Inferior parietal cortex (tissue), 1 donor: ENCODE results near the gene PCP2.
"Not testable (repeated sequence)": the region's sequence is repeated elsewhere in the genome, so short reads cannot be mapped to it uniquely, and the experiment has no call there.

ENCODE experiments used
- DNase-seq: peaks from one replicate; pipeline ENCODE4 v3.0.0-alpha.2; 2016; ENCODE audit errors: extremely low spot score

PCP2 gene

GRCh38 chr19:7661744-7662538 lies 28.4 kb upstream of the PCP2 start:
- no peak for DNase-seq

DNA sequence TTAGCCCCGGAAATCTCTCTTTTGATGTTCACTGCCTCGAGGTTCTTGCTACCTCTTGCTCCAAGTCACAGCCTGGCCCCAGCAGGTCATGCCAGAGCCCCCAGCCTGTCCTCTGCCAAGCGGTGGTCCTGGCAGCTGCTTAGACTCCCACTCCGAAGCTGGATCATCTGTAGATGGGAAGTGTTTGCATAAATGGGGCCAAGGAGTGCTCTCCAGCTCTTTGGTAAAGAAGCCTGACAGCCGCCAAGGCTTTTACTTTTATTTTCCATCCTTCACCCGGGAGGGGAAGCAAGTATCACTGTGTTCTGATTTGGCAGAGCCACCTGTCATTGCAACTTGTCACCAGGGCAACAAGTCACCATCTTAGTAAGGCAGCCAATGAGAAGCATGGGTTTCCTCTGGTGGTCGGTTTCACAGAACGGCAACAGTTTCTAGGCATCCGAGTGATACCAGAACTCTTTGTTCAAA lies 24.7 kb upstream of the PCP2 start:
- peak; percentile 53 for DNase-seq

- DNase-seq: no peak
Observed at GRCh38 chr19:7657131-7657751, 23.7 kb upstream of the PCP2 start.

DNA sequence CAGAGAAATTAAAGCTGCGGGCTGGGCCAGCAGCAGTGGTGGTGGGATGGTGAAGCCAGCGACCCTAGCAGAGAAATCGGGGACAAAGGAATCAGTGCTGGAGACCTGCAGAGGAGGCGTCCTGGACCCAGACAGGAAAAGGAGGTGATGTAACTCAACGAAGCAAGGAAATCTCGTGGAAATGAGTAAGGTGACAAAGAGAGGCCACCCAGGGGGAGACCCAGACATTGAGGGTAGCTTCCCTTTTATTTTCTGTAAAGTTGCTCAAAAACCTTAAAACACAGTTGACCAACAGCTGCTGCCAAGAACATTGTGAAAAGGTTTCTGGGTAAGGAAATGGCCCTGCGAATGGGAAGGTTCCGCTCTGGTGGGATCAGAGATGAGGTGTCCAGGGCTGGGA lies 22.1 kb upstream of the PCP2 start:
- DNase-seq: no peak

- no peak for DNase-seq
Observed at GRCh38 chr19:7654401-7654800, 20.9 kb upstream of the PCP2 start.

DNA sequence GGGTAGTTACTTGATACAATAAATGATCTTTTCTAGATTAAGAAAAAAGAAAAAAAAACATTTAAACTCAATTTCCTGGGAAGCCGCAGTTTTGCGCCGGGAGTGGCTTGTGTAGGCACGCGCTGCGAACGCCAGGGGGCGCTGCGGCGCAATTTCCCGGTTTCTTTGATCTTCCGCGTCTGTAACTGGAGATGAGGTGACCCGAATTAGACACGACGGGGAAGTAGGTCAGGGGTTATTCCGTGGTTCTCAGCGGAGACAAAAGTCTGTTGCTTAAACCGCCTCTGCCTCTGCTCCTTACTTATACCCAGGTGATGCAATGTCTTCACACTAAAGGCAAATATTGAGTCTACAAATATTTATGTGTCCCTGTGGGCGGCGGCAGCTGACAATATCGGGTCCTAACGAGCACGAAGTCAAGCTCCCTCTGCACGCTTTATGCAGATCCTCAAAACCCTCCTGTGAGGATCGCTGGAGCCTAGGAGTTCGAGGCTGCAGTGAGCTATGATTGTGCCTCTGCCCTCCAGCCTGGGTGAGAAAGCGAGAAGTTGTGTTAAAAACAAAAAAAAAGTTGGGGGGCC lies 18.6 kb upstream of the PCP2 start:
- peak; percentile 89 for DNase-seq

GRCh38 chr19:7650148-7650547 lies 16.6 kb upstream of the PCP2 start:
- DNase-seq: no peak

GRCh38 chr19:7648265-7649014 lies 14.9 kb upstream of the PCP2 start:
- DNase-seq: no peak

GRCh38 chr19:7647156-7647555 lies 13.6 kb upstream of the PCP2 start:
- no peak for DNase-seq

DNA sequence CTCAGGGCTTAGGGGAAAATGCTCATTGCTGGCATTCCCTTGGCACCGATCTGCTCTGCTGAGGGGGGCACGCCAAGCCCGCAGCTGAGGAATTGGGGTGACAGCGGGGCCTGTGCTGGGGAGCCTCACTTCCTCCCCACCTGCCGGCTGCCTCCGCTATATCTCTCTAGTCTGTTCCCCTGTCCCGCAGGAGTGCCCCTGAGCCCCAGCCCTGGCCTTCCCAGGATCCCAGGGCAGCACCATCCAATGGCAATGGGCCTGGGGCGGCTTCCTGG lies 12.8 kb upstream of the PCP2 start:
- no peak for DNase-seq

GRCh38 chr19:7645656-7646425 lies 12.3 kb upstream of the PCP2 start:
- no peak for DNase-seq

DNA sequence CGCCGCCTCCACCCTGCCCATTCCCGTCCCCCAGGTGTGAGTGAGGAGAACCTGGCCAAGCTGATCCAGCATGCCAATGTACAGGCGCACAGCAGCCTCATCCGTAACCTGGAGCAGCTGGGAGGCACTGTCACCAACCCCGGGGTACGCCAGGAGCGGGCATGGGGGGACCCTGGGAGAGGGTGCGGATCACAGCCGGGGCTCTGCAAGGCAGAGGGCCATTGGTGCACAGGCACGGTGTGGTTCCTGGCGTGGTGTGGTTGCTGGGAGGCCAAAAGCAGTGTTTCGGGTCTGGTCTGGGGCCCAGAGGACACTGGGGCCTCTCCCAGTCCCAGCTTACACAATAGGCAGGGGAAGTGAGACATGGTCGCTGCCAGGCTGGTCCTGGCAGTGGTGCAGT lies 11.6 kb upstream of the PCP2 start:
- no peak for DNase-seq

DNA sequence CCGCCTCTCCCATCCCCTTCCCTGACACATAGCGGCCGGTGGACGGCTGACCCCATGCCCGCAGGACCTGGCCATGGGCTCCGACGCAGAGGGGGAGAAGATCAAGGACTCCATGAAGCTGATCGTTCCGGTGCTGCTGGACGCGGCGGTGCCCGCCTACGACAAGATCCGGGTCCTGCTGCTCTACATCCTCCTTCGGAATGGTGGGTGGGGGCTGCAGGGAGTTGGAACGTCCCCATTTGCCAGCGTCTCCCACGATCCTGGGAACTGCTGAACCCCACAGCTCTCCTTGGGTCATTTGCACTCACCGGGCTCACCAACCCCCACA lies 11.0 kb upstream of the PCP2 start:
- no peak for DNase-seq

DNA sequence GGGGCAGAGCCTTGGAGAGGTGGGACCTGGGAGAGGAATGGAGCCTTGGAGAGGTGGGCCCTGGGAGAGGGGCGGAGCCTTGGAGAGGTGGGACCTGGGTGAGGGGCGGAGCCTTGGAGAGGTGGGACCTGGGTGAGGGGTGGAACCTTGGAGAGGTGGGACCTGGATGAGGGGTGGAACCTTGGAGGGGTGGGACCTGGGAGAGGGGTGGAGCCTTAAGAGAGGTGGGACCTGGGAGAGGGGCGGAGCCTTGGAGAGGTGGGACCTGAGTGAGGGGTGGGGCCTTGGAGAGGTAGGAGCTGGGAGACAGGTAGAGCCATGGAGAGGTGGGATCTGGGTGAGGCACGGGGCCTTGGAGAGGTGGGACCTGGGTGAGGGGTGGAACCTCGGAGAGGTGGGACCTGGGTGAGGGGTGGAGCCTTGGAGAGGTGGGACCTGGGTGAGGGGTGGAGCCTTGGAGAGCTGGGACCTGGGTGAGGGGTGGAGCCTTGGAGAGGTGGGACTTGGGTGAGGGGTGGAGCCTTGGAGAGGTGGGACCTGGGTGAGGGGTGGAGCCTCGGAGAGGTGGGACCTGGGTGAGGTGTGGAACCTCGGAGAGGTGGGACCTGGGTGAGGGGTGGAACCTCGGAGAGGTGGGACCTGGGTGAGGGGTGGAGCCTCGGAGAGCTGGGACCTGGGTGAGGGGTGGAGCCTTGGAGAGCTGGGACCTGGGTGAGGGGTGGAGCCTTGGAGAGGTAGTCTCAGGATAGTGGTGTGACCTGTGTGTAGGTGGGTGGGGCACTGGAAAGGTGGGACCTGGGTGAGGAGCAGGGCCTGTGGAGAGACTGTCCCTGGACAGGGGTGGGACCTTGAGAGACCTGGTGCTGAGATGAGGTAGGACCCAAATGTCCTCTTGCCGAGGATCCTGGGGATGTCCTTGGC lies 10.4 kb upstream of the PCP2 start:
- not testable (repeated sequence) for DNase-seq

- no peak for DNase-seq
Observed at GRCh38 chr19:7643031-7643415, 9.5 kb upstream of the PCP2 start.

DNA sequence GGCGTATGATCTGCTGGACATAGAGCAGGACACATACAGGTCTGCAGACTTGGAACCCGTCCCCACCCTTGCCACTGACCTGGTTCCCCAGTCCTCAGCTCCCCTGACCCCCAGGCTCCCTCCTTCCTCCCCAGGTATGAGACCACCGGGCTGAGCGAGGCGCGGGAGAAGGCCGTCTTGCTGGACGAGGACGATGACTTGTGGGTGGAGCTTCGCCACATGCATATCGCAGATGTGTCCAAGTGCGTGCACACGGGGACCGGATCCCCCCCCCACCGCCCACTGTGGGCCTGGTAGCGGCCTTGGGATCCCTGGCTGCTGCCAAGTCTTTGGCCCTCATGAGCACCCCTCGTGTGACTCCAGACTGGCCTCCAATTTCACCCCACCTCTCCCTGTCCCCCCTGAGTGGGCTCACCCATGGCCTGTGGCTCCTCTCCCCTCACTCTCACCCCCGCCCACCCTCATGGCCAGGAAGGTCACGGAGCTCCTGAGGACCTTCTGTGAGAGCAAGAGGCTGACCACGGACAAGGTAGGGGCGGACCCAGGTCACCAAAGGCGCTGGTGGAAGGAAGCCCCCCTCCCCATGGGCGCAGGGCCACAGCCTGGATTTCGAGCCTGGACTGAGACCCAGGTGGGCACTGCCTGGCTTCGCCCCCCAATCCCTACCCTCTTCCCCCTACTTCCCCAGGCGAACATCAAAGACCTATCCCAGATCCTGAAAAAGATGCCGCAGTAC lies 8.9 kb upstream of the PCP2 start:
- DNase-seq: no peak

DNA sequence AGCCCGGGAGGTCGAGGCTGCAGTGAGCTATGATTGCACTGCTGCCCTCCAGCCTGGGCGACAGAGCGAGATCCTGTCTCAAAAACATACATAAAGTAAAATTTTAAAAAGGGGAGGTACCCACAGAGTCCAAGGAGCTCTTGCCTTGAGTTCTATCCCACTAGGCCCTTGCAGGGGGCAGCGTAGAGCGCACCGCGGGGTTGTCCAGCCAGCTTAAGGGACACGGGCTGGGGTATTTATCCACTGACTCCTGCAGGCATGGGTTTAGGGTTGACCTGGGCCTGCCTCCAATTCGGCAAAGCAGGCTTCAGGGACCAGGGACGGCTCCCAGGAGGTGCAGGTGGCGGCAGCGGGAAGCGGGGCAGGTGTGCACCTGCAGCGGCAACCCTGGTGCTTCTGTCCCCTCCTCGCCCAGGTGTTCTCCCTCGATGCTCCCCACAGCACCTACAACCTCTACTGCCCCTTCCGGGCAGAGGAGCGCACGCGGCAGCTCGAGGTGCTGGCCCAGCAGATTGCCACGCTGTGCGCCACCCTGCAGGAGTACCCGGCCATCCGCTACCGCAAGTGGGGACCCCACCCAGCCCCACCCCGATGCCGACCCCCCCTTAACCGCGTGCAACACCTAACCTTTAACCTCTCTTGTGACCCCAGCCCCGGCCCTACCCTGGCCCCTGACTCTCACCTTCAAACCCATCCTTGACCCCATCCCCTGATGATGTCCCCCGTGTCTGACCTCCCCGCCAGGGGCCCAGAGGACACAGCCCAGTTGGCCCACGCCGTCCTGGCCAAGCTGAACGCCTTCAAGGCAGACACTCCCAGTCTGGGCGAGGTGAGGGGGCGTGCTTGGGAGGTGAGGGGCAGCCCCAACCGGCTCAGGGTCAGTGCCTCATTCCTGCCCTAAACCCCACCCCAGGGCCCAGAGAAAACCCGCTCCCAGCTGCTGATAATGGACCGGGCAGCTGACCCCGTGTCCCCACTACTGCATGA lies 8.1 kb upstream of the PCP2 start:
- DNase-seq: no peak

GRCh38 chr19:7640803-7641202 lies 7.3 kb upstream of the PCP2 start:
- DNase-seq: no peak

DNA sequence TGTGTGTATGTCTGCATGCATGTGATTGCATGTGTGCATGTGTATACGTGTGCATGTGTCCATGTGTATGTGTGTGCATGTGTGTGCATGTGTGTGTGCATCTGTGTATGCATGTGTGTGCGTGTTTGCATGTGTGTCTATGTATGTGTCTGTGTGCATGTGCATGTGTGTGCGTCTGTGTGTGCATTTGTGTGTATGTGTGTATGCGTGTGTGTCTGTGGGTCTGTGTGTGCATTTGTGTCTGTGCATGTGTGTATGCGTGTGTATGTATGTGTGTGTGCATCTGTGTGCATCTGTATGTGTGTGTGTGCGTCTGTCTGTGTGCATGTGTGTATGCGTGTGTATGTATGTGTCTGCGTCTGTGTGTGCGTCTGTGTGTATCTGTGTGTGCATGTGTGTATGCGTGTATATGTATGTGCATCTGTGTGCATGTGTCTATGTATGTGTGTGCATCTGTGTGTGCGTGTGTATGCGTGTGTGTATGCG lies 6.4 kb upstream of the PCP2 start:
- no peak for DNase-seq
